Spleen (tissue), 11 donors: ENCODE results near the gene PARVB. TPM values are rescaled to one million over a fixed set of nuclear protein-coding genes. Genes with fewer than 3 reads are reported as not detected.

ENCODE experiments used
- DNase-seq: peaks from one replicate; pipeline ENCODE4 v3.0.0-alpha.2; 2020
- H3K27ac ChIP-seq, 8 donors: fragments of 200-600 bp; sonication (generic) in 7 of 8; 1 replicate in 4 of 8; 2 replicates in 4 of 8; pipeline versions ENCODE4 v1.5.0 to v1.8.0; 2016 to 2021; ENCODE audit warnings: inconsistent platforms in 4 of 8, mild to moderate bottlenecking in 4 of 8, moderate library complexity in 1 of 8
- H3K27me3 ChIP-seq, 7 donors: fragments of 200-600 bp; sonication (generic) in 6 of 7; replicated peaks in 1 of 7; 1 replicate in 4 of 7; 2 replicates in 3 of 7; pipeline versions ENCODE4 v1.5.0 to v1.8.0; 2016 to 2021; ENCODE audit warnings: inconsistent platforms in 3 of 7, mild to moderate bottlenecking in 1 of 7
- H3K36me3 ChIP-seq, 6 donors: fragments of 200-600 bp; sonication (generic) in 5 of 6; 1 replicate in 4 of 6; 2 replicates in 2 of 6; pipeline versions ENCODE4 v1.5.0 to v1.8.0; 2016 to 2021; ENCODE audit warnings: inconsistent platforms in 2 of 6
- H3K4me1 ChIP-seq, 6 donors: fragments of 200-600 bp; sonication (generic) in 5 of 6; 1 replicate in 3 of 6; 2 replicates in 3 of 6; pipeline versions ENCODE4 v1.5.0 to v1.8.0; 2016 to 2021; ENCODE audit warnings: inconsistent platforms in 3 of 6
- H3K4me3 ChIP-seq, 8 donors: fragments of 200-600 bp; sonication (generic) in 7 of 8; 1 replicate in 4 of 8; 2 replicates in 4 of 8; pipeline versions ENCODE4 v1.5.0 to v1.8.0; 2016 to 2021; ENCODE audit warnings: inconsistent platforms in 4 of 8, mild to moderate bottlenecking in 4 of 8, moderate library complexity in 2 of 8
- H3K9me3 ChIP-seq, 8 donors: fragments of 200-600 bp; sonication (generic) in 7 of 8; 1 replicate in 4 of 8; 2 replicates in 4 of 8; pipeline versions ENCODE4 v1.5.0 to v1.8.0; 2016 to 2021; ENCODE audit warnings: inconsistent platforms in 4 of 8
- CTCF ChIP-seq, 11 experiments: fragments of 200-600 bp in 7 of 11; fragments of 450-650 bp in 4 of 11; sonication (generic) in 4 of 11; IDR thresholded peaks in 8 of 11; conservative IDR thresholded peaks in 3 of 11; 1 replicate in 7 of 11; 2 replicates in 4 of 11; pipeline versions ENCODE4 v1.4.0 to v1.8.0; 2016 to 2021; ENCODE audit warnings: antibody characterized with exemption in 11 of 11, inconsistent platforms in 4 of 11, mild to moderate bottlenecking in 1 of 11
- POLR2A ChIP-seq, 3 donors: fragments of 450-650 bp; IDR thresholded peaks; one replicate each; pipeline ENCODE4 v1.5.1; 2017; ENCODE audit warnings: antibody characterized with exemption in 3 of 3, mild to moderate bottlenecking in 1 of 3
- POLR2AphosphoS5 ChIP-seq, 3 donors: sonication (generic); formaldehyde crosslinking; IDR thresholded peaks; one replicate each; pipeline ENCODE4 v1.5.1; 2017; ENCODE audit warnings: antibody characterized with exemption in 3 of 3
- WGBS, 5 donors: extraction: QIAGEN DNeasy Blood & Tissue Kit in 3 of 5; methylation state at CpG; one replicate each; pipeline versions ENCODE4 v1.1.5 to v1.1.7; 2013 to 2018; 5-methylcytosine and 5-hydroxymethylcytosine counted together
- intact Hi-C: fragments of 100-400 bp; cut with DNase I; formaldehyde crosslinking; loops from one replicate; pipeline ENCODE4 v1.15.0; 2023; ENCODE audit warnings: low total_unique reads
- polyA plus RNA-seq, 3 donors: library from polyadenylated mRNA; stranded (reverse); fragments of 200-250 nt; gene quantifications; one replicate each; pipeline ENCODE4 v1.2.1, GENCODE V29; 2013
- total RNA-seq, 7 donors: library from RNA; depleted of rRNA in 3 of 7; stranded (reverse); fragments of >200 nt in 3 of 7; fragmentation: NEBNext Ultra II Directional in 4 of 7; extraction: Animal tissue kit (Norgen Biotek cat#: 25700) in 4 of 7; gene quantifications; one replicate each; pipeline versions ENCODE4 v1.1.0 to v1.2.1, GENCODE V29; 2016 to 2021
- donor health status: healthy with polysubstance abuse.
- donor health status: DM: no; HTN: no; CAD: no; lungs with moderate emphysema.
- donor health status: DM: no; HTN: no; CAD: no.
- donor health status: Bipolar disorder and iron deficiency.
- donor health status: healthy.
- donor health status: DM: no; HTN: no; CAD: no.
- donor health status: DM: yes; HTN: yes; CAD: no.

The PARVB gene
- total and polyA plus RNA-seq, 10 donors: 24.0 to 61.9 (median 46.5) TPM

- Histone ChIP-seq H3K36me3 (peaks cover 0 to 56% (median 0%) of the 10 kb centered on the region in 6 donors), H3K9me3 (peaks cover 0 to 11% (median 3%) of the 10 kb centered on the region in 8 donors), H3K27ac (peak overlapping the region in 4 of 8 donors; percentile 22 to 48 (median 34)), H3K4me3 (no peak overlapping the region), H3K27me3 (no peaks in the 10 kb centered on the region), H3K4me1 (peaks cover 7 to 31% (median 16%) of the 10 kb centered on the region in 6 donors)
- intact Hi-C loops: loop anchor here (5.0 to 10.0 kb wide), 2 partner anchors 94 to 479 kb away; no protein-coding TSS in a partner anchor
- WGBS, 5 donors: 58 to 69% (median 67%) methylated on average over 9 to 11 of the region's 11 CpGs
- DNase-seq: no peak
- peak in 7 of 11 experiments; percentile 26 to 52 (median 43) for TF ChIP-seq CTCF (IDR thresholded peaks at IDR 0.05 in 8 of 11, conservative IDR thresholded peaks at IDR 0.05 in 3 of 11)
- no peak for TF ChIP-seq POLR2A (IDR thresholded peaks at IDR 0.05)
Measured at GRCh38 chr22:44085743-44086270, 61.7 kb downstream of the PARVB start.

GRCh38 chr22:44086271-44087088, 62.4 kb downstream of the PARVB start:
- Histone ChIP-seq H3K4me3 (no peak overlapping the region), H3K27ac (peak overlapping the region in 5 of 8 donors; percentile 17 to 48 (median 33)), H3K27me3 (no peaks in the 10 kb centered on the region), H3K4me1 (peaks cover under 1 to 24% (median 12%) of the 10 kb centered on the region in 6 donors), H3K36me3 (peaks cover 0 to 56% (median 0%) of the 10 kb centered on the region in 6 donors), H3K9me3 (peaks cover 0 to 11% (median 3%) of the 10 kb centered on the region in 8 donors)
- no peak for TF ChIP-seq POLR2AphosphoS5 (IDR thresholded peaks at IDR 0.05)
- TF ChIP-seq POLR2A (IDR thresholded peaks at IDR 0.05): no peak
- TF ChIP-seq CTCF (IDR thresholded peaks at IDR 0.05 in 8 of 11, conservative IDR thresholded peaks at IDR 0.05 in 3 of 11): no peak
- 67 to 77% (median 74%) methylated on average over 17 of the region's 17 CpGs for WGBS, 5 donors
- no peak for DNase-seq
- intact Hi-C loops: loop anchor here (5.0 to 10.0 kb wide), 2 partner anchors 94 to 478 kb away; no protein-coding TSS in a partner anchor

- WGBS, 5 donors: 89 to 99% (median 95%) methylated on average over 4 of the region's 4 CpGs
- Histone ChIP-seq H3K27me3 (no peaks in the 10 kb centered on the region), H3K4me1 (peaks cover 0 to 22% (median 12%) of the 10 kb centered on the region in 6 donors), H3K36me3 (peaks cover 0 to 50% (median 0%) of the 10 kb centered on the region in 6 donors), H3K9me3 (peaks cover 0 to 11% (median 3%) of the 10 kb centered on the region in 8 donors), H3K4me3 (no peak overlapping the region), H3K27ac (peak overlapping the region in 4 of 8 donors; percentile 17 to 35 (median 29))
- intact Hi-C loops: loop anchor here (5.0 to 10.0 kb wide), 2 partner anchors 95 to 478 kb away; no protein-coding TSS in a partner anchor
- DNase-seq: no peak
- TF ChIP-seq CTCF (IDR thresholded peaks at IDR 0.05 in 8 of 11, conservative IDR thresholded peaks at IDR 0.05 in 3 of 11) (no peak), POLR2AphosphoS5 (IDR thresholded peaks at IDR 0.05) (no peak), POLR2A (IDR thresholded peaks at IDR 0.05) (no peak)
Measured at GRCh38 chr22:44087089-44087430, 63.0 kb downstream of the PARVB start.
